Nucleus accumbens (tissue), 56 donors: ENCODE data around the gene SLC16A4.
"Not testable (repeated sequence)": the region's sequence is repeated elsewhere in the genome, so short reads cannot be mapped to it uniquely, and the experiment has no call there.

ENCODE experiments used
- DNase-seq, 56 donors: peaks; one replicate each; lab custom pipeline; 2025; lab: John Stamatoyannopoulos, UW

Gene SLC16A4

GRCh38 chr1:110411173-110411735 lies 20.4 kb upstream of the SLC16A4 start:
- DNase-seq, result no peak

- DNase-seq, result no peak
Measured at GRCh38 chr1:110409316-110409715, 18.5 kb upstream of the SLC16A4 start.

DNA sequence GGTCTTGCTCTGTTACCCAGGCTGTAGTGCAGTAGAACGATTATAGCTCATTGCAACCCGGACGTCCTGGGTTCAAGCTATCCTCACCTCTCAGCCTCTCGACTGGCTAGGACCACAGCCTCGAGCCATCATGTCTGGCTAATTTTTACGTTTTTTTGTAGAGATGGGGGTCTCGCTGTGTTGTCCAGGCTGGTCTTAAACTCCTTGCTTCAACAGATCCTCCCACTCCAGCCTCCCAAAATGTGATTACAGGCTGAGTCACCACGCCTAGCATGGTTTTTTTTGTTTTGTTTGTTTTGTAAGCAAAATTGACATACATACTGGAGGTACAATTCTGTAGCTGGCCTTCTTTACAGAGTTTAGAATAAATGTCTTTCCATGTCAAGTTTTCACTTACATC lies 17.7 kb upstream of the SLC16A4 start:
- no peak for DNase-seq

GRCh38 chr1:110407260-110408210 lies 16.7 kb upstream of the SLC16A4 start, which contains the start of gene LAMTOR5:
TSS of gene LAMTOR5 (minus strand) at chr1:110407694. CDS start at chr1:110407620, 74 bp downstream.
- peak; percentile 31 to 95 (median 86) for DNase-seq

GRCh38 chr1:110406407-110406806 lies 15.6 kb upstream of the SLC16A4 start:
- DNase-seq, result not testable (repeated sequence)

DNA sequence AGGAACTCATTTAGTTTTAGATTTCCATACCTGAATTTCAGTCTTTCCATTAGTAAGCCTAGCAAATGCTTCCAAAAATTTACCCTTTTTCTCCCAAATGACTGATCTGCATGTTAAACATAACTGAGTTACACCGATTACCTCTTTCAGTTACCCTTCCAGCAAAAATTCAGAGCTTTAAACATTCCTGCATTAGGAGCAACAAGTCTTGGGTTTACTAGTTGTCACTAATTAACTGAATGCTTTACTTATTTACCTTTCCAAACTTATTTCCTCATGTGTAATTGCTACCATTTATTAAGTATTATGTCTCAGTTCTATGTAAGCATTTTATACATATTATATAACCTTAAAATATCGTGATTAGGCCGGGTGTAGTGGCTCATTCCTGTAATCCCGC lies 13.6 kb upstream of the SLC16A4 start:
- DNase-seq, result no peak

- DNase-seq, result no peak
Measured at GRCh38 chr1:110403805-110404204, 13.0 kb upstream of the SLC16A4 start.

- not testable (repeated sequence) for DNase-seq
Measured at GRCh38 chr1:110396259-110396958, 5.6 kb upstream of the SLC16A4 start.

- no peak for DNase-seq
Measured at GRCh38 chr1:110394493-110394820, 3.6 kb upstream of the SLC16A4 start.

- no peak for DNase-seq
Measured at GRCh38 chr1:110393691-110394492, 3.1 kb upstream of the SLC16A4 start.

DNA sequence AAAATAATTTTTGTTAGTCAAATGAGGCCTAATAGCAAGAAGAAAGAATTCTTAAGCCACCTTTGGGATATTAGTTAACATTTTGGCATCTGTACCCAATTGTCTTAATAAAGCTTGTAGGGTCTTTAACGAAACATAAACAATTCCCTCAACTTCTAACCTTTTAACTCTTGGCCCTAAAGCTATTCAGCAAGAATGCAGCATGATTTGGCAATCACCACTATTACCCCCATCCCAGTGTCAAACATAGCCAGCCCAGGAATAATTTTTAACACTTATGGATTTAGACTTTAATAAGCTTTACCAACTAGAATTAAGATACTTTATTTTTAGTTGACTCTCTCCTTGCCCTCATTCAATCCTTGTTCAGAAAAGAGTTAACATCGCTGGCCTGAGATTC lies 2.5 kb upstream of the SLC16A4 start:
- DNase-seq, result no peak

- DNase-seq, result no peak
Measured at GRCh38 chr1:110390096-110390495, 730 bp downstream of the SLC16A4 start.

DNA sequence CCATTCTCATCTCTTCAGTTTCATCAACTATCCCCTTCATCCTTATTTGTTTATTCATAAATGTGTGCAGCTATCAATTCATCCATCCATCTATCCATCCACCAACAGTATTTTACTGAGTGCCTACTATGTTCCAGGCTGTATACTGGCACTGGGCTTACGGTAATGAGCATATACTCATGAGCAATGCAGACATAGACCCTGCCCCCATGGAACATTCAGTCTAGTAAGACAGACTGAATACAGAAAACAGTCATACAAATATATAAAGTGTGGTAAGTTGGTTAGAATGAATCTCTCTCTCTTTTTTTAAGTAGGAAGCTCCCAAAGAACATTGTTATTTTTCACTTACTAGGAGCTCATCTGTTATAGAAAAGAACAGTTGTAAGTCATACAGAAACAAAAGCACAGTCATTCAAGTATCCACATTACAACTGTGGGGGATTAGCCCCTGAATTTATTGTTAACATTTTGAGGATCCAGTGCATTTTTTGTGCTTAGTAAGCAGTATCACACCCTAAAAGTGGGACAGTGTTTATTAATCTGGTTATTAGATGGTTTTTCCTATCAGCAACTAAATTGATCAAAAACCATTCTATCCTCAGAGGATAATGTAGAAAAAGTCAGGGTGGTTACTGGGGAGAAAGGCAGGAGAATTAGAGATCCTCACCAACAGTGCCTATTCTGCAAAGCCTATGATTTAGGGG lies 3.6 kb downstream of the SLC16A4 start:
- no peak for DNase-seq

DNA sequence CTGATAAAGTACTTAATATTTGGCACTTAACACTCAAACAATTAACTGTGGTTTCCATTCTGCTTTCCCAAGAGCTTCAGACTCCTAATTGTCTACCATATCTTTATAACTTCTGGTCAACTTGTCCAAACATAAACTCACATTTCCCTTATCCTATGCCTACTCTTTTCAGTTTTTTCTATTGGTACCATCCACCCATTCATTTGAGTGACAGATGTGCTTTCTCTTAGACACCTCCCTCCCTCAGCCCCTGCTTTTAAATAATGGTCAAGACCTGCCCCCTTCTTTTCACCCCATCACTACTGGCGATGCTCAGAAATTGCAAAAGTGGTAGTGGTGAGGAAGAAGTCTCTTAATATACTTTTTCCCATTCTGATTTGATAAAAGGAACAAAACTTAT lies 5.5 kb downstream of the SLC16A4 start:
- DNase-seq, result no peak

DNA sequence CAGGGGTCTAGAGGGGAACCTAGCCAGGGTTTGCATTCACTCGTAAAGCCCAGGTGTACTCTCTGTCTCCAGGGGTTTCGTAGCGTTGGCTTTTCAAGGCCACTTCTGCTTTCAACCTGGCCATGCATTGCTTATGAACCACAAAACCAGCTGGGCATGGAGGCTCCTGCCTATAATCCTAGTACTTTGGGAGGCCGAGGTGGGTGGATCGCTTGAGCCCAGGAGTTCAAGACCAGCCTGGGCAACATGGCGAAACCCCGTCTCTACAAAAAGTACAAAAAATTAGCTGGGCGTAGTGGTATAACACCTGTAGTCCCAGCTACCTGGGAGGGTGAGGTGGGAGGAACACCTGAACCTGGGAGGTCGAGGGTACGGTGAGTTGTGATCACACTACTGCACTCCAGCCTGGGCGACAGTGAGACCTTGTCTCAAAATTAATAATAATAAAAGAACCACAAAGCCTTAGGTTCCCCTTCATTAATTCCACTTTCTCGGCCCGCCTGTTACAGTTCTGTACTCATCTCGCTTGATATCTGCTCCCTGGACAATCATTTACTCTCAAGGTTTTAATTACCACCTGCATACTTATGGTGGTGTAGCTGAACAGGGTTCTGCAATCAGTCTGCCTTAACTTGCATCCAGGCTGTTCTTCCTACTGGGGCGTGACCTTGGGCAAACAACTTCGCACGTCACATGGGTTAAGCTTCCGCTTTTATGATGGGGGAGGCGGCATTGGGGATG lies 6.1 kb downstream of the SLC16A4 start:
- DNase-seq, result no peak

GRCh38 chr1:110383251-110383990 lies 7.4 kb downstream of the SLC16A4 start:
- no peak for DNase-seq

DNA sequence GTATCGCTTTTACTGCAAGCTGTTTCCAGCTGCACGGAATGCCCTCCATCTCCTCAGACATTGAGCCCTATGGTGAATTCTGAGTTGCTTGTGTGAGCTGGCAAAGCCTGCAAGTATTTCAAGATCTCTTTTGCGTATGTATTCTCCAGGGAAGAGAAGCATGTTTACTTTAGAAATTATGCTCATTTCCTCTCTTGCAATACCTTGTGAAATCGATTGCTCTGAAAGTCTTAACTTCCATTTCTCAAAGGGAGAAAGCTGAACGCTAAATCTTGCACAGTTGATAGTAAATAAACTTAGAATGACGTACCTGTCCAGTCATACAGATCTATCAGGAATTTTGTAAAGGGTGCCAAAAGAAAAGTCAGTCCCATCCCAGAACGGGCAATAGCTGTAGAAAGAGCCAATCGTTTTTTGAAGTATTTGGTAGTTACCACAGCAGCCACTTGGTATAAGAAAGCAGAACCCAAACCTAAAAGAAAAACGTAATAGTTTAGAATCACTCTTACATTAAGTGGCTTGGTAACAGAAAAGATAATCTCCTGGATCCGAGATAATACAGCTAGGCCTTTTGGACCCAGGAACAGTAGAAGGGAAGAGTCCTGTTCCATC lies 10.0 kb downstream of the SLC16A4 start:
- no peak for DNase-seq

DNA sequence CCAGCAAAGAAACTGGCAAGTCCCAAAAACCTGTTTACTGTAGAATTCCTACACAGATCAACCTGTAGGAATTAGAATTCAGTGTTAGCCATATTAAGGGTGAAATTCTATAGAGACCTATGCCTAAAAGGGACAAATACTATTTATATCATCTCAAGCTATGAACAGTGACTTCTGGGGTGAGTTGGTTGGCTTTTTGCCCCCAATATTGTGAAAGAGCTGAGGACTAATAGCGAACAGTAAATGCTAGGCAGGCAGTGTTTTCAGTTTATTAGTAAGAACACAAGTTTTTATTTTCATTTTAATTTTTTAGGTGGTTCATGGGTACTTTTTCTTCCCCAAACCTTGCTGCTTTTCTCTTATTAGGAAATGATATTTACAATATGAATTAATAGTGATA lies 15.3 kb downstream of the SLC16A4 start:
- DNase-seq, result no peak
